ENCODE data around the gene CDC34.

CDC34 gene

DNA sequence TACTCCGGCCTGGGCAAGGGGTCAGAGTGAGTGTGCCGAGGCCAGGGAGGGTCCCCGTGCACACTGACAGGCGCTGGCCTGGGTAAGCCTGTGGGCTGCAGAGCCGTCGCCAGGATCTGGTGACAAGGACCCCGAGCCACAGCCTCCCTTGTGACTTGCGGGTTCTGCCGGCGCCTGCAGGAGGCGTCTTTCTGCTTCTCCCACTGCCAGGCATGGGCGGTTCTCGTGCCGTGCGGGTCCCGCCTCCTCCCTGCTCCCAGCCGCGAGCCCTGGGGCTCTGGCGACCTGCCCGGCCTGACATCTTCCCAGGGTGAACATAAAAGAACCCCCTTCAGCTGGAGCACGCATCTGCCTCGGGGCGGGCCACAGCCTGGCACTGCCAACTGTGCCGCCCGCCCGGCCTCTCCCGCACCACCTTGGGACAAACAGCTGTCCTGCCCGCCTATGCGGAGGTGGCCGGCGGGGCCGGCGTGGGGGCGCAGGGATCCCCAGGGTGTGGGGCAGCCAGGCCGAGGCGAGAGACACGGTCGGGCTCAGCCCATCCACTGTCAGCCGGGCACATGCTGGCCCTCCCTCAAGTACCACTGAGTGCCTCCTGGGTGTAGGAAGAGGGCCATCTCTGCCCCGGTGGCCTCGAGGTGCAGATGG is 56.7 kb downstream of the CDC34 start:
- peak in 2 of 4 experiments; percentile 49 to 63 for DNase-seq (ENCODE audit: low read depth in 4 of 4, low spot score in 1 of 4)

DNA sequence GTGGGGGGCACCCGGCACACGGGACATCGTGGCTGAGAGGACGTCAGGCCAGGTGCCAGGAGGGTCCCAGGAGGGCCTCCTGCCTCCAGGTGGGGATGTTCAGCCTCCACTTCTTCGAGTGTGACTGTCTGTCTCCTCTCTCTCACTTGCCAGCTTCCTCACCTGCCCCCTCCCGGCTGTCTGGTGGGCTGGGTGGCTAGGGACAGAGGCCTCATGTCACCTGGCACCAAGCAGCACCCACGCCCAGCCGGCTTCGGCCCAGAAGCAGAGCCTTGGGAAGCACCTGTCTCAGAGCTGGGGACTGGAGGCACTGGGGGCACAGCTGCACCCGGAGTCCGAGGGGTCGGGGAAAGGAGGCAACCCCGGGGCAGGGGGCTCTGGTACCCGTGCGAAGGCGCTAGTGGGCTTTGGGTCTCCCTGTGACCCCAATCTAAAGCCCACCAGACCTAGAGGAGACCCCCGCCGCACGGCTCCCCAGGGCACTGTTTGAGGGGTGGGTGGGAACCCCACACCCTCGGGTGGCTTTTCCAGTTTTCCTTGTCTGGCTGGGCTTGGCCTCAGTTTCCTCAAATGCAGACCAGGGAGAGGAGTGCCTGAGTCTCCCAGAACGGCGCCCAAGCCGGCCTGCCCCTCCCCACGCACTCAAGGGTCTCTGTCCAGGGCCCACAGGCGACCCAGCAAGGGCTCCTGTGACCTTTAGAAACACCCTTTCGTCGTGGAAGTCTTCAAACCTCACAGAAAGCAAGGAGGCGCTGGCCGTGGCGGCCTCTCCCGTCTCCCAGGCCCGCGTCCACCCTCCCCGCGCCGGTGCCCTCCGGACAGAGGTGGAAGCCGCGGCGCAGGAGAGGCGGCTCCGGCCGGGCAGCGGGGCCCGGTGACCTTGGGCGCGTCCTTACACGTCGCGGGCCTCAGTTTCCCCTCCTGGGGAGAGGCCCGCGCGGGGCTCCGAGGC is 57.5 kb downstream of the CDC34 start:
- no peak for DNase-seq (ENCODE audit: low read depth in 4 of 4, low spot score in 1 of 4)

DNA sequence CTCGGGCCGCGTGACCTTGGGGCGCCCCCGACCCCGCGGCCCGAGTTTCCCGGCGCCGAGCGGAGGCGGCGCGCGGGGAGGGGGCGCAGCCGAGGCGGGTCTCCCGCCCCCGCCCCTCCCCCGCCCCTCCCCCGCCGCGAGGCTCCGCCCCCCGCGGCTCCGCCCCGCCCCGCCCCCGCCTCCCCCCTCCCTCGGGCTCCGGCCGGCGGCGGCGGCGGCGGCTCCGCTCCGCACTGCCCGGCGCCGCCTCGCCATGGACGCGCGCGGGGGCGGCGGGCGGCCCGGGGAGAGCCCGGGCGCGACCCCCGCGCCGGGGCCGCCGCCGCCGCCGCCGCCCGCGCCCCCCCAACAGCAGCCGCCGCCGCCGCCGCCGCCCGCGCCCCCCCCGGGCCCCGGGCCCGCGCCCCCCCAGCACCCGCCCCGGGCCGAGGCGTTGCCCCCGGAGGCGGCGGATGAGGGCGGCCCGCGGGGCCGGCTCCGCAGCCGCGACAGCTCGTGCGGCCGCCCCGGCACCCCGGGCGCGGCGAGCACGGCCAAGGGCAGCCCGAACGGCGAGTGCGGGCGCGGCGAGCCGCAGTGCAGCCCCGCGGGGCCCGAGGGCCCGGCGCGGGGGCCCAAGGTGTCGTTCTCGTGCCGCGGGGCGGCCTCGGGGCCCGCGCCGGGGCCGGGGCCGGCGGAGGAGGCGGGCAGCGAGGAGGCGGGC is 58.3 kb downstream of the CDC34 start, which contains the start of gene HCN2:
Gene HCN2, plus strand, starts transcription at position 189 of the 703 bp plus-strand sequence. Its CDS starts 65 bp downstream, at position 254.
- DNase-seq (ENCODE audit: low read depth in 4 of 4, low spot score in 1 of 4) = no peak

DNA sequence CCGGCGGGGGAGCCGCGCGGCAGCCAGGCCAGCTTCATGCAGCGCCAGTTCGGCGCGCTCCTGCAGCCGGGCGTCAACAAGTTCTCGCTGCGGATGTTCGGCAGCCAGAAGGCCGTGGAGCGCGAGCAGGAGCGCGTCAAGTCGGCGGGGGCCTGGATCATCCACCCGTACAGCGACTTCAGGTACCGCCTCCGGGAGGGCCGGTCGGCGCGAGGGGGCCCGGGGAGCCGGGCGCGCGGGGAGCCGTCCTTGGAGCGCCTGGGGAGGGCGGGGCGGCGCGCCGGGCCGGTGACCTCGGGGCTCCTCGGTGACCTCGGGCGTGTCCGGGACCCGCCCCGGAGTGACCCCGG is 58.8 kb downstream of the CDC34 start:
- DNase-seq (ENCODE audit: low read depth in 4 of 4, low spot score in 1 of 4) = no peak

DNA sequence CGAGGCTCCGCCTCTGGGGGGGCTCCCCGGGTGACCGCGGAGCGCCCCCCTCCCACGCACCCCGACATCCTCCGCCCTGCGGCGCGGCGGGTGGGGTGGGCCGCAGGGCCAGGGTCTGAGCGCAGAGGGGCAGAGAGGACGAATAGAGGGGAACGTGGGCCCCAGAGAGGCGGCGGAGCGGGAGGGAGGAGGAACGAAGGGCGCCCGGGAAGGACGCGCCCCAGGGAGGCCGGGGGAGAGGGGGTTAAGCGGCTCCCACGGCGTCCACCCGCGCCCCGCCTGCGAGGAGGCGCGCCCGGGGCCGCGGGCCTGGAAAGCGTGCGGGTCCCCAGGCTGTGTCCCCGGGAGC is 59.2 kb downstream of the CDC34 start:
- no peak for DNase-seq (ENCODE audit: low read depth in 4 of 4, low spot score in 1 of 4)

DNA sequence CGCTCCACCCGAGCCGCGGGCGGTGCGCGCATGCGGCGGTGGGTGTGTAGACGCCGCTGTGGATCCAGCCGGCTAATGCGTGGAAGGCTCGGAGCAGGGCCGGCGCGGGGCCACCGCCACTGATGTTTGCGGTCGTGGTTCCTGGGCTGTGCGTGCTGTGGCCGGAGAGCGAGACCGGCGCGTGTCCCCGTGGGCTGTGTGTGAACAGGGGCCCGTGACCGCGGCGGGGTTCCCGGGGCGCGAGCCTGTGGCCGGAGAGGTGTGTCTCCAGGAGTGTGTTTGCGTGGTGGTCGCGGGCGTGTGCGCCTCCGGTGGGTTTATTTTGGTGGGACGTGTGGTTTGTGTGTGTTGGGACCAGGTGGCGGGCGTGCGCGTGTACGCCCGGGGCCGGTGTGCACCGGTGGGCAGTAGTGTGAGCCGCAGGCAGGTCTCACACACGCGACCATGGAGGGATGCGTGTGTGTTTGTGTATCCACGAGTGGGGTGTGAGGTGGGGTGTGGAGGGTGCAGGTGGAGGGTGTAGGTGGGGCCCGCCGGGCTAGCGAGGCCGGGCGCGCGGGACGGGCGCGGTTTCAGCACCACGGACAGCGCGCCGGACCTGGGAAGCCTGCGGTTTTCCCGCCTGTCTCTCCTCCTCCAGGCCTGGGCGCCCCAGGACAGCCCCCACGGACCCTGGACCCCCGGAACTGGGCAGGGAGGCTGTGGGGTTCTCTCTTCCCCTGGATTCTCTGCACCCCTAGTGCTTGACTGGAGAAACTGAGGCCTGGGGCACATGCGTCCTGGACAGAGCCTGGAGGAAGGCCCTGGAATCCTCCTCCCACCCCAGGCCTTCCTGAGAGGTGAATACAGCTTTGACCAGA is 59.8 kb downstream of the CDC34 start:
- DNase-seq (ENCODE audit: low read depth in 4 of 4, low spot score in 1 of 4) = no peak

All from stimulated activated CD4-positive, alpha-beta T cell treated with anti-CD3 and anti-CD28 coated beads, Interleukin-1b, Interleukin-23, amount 100 ng/mL, for 24 hours (primary cell).